H1 (cell line): Measurements from ENCODE around the gene DCTD. TPM values are rescaled to one million over a fixed set of nuclear protein-coding genes. Genes with fewer than 3 reads are reported as not detected.

ENCODE experiments used
- CTCF ChIA-PET: fragments of 300-600 bp; sonication (Branson Sonifier 250); formaldehyde crosslinking; loops from one replicate; lab custom pipeline; 2021; ENCODE audit not compliant: partially characterized antibody; lab: Charles Lee
- POLR2A ChIA-PET: fragments of 300-600 bp; sonication (Branson Sonifier 250); formaldehyde crosslinking; loops from one replicate; lab custom pipeline; 2021; ENCODE audit warnings: inconsistent platforms; ENCODE audit not compliant: partially characterized antibody; lab: Charles Lee
- DNase-seq, 2 experiments: peaks; one replicate each; pipeline versions ENCODE4 v3.0.0 to v3.0.0-alpha.2; 2010 to 2022; ENCODE audit warnings: low spot score in 2 of 2, low read depth in 1 of 2, mixed read lengths in 1 of 2
- FAIRE-seq: peaks from 2 replicates; lab custom pipeline; 2011; peaks lifted over from hg19 to GRCh38; lab: Jason Lieb, UNC
- H2AFZ ChIP-seq: 2 replicates; pipeline ENCODE4 v1.8.1; 2012; ENCODE audit warnings: low read length, inconsistent platforms
- H2AK5ac ChIP-seq: 2 replicates; pipeline ENCODE4 v1.6.1; 2013; ENCODE audit warnings: low read depth, low read length
- H2BK120ac ChIP-seq: replicated peaks from 2 replicates; pipeline ENCODE3; 2013; ENCODE audit warnings: low read depth, low read length, inconsistent platforms
- H2BK12ac ChIP-seq: 2 replicates; pipeline ENCODE4 v1.6.1; 2013; ENCODE audit warnings: low read depth, low read length
- H2BK15ac ChIP-seq: 2 replicates; pipeline ENCODE4 v1.6.1; 2013; ENCODE audit warnings: low read length
- H2BK20ac ChIP-seq: 2 replicates; pipeline ENCODE4 v1.6.1; 2013; ENCODE audit warnings: low read length
- H2BK5ac ChIP-seq: 2 replicates; pipeline ENCODE4 v1.6.1; 2013; ENCODE audit warnings: low read depth, low read length
- H3K14ac ChIP-seq: 2 replicates; pipeline ENCODE4 v1.6.1; 2013; ENCODE audit warnings: inconsistent platforms; ENCODE audit not compliant: insufficient read length
- H3K18ac ChIP-seq: 2 replicates; pipeline ENCODE4 v1.6.1; 2013; ENCODE audit warnings: low read length; ENCODE audit errors: extremely low read depth
- H3K23ac ChIP-seq: 2 replicates; pipeline ENCODE4 v1.6.1; 2013; ENCODE audit warnings: inconsistent platforms; ENCODE audit not compliant: insufficient read length
- H3K23me2 ChIP-seq: 2 replicates; pipeline ENCODE4 v1.6.1; 2013; ENCODE audit warnings: low read depth, low read length
- H3K27ac ChIP-seq: 2 replicates; pipeline ENCODE4 v1.6.1; 2011; ENCODE audit warnings: low read depth, low read length, inconsistent platforms
- H3K27me3 ChIP-seq, 4 experiments: replicated peaks in 1 of 4; 1 replicate in 1 of 4; 2 replicates in 3 of 4; pipeline versions ENCODE4 v1.6.1 to v1.8.1; 2011 to 2013; ENCODE audit warnings: low read length in 3 of 4, mild to moderate bottlenecking in 3 of 4, inconsistent platforms in 2 of 4, mixed read lengths in 2 of 4, moderate library complexity in 1 of 4; ENCODE audit not compliant: control insufficient read depth in 3 of 4, insufficient read depth in 3 of 4; ENCODE audit errors: extremely low read depth in 1 of 4
- H3K36me3 ChIP-seq, 4 experiments: 2 replicates each; pipeline versions ENCODE4 v1.6.1 to v1.8.1; 2011 to 2013; ENCODE audit warnings: mild to moderate bottlenecking in 4 of 4, low read length in 3 of 4, moderate library complexity in 2 of 4, control low read depth in 1 of 4, inconsistent platforms in 1 of 4; ENCODE audit not compliant: insufficient read depth in 4 of 4, control insufficient read depth in 2 of 4
- H3K4ac ChIP-seq: replicated peaks from 2 replicates; pipeline ENCODE3; 2013; ENCODE audit warnings: low read length, low read depth, mixed read lengths, inconsistent platforms; ENCODE audit not compliant: insufficient read length
- H3K4me1 ChIP-seq, 4 experiments: replicated peaks in 1 of 4; 1 replicate in 1 of 4; 2 replicates in 3 of 4; pipeline versions ENCODE4 v1.6.1 to v1.8.1; 2011 to 2013; ENCODE audit warnings: low read length in 3 of 4, inconsistent platforms in 2 of 4, mixed read lengths in 1 of 4; ENCODE audit not compliant: insufficient read depth in 4 of 4, control insufficient read depth in 3 of 4
- H3K4me2 ChIP-seq, 2 experiments: 2 replicates each; pipeline versions ENCODE4 v1.6.1 to v1.8.1; 2011 to 2013; ENCODE audit warnings: low read depth in 2 of 2, low read length in 2 of 2, control low read depth in 1 of 2, inconsistent platforms in 1 of 2, mild to moderate bottlenecking in 1 of 2; ENCODE audit not compliant: insufficient read depth in 1 of 2
- H3K4me3 ChIP-seq, 4 experiments: fragments of 200-600, 300-600 bp in 1 of 4; sonication (generic), shearing (Covaris generic), sonication (Bioruptor Twin) in 1 of 4; 2 replicates each; pipeline versions ENCODE4 v1.5.1 to v1.8.1; 2011 to 2016; ENCODE audit warnings: low read length in 4 of 4, low read depth in 3 of 4, control low read depth in 2 of 4, inconsistent platforms in 2 of 4, mild to moderate bottlenecking in 2 of 4, mixed read lengths in 1 of 4, moderate library complexity in 1 of 4; ENCODE audit not compliant: insufficient read depth in 2 of 4; ENCODE audit errors: extremely low read depth in 1 of 4
- H3K56ac ChIP-seq: replicated peaks from 2 replicates; pipeline ENCODE3; 2013; ENCODE audit warnings: low read depth, mild to moderate bottlenecking, mixed read lengths, low read length, inconsistent platforms; ENCODE audit not compliant: insufficient read length
- H3K79me1 ChIP-seq: 2 replicates; pipeline ENCODE4 v1.6.1; 2013; ENCODE audit warnings: low read depth, low read length, control low read depth
- H3K79me2 ChIP-seq, 2 experiments: 2 replicates each; pipeline versions ENCODE4 v1.6.1 to v1.8.1; 2012 to 2013; ENCODE audit warnings: low read length in 2 of 2, mild to moderate bottlenecking in 2 of 2, inconsistent platforms in 1 of 2; ENCODE audit not compliant: insufficient read depth in 2 of 2, control insufficient read depth in 1 of 2
- H3K9ac ChIP-seq, 4 experiments: replicated peaks in 1 of 4; 1 replicate in 1 of 4; 2 replicates in 3 of 4; pipeline versions ENCODE4 v1.6.1 to v1.8.1; 2011 to 2013; ENCODE audit warnings: low read depth in 3 of 4, low read length in 3 of 4, control low read depth in 2 of 4, mild to moderate bottlenecking in 2 of 4, moderate library complexity in 2 of 4, inconsistent platforms in 1 of 4; ENCODE audit errors: extremely low read depth in 1 of 4
- H3K9me3 ChIP-seq, 2 experiments: 2 replicates each; pipeline versions ENCODE4 v1.6.1 to v1.8.1; 2012 to 2013; ENCODE audit warnings: mild to moderate bottlenecking in 2 of 2, moderate library complexity in 2 of 2, control low read depth in 1 of 2, inconsistent platforms in 1 of 2, low read depth in 1 of 2, low read length in 1 of 2, mixed read lengths in 1 of 2; ENCODE audit not compliant: insufficient read depth in 2 of 2
- H4K20me1 ChIP-seq, 2 experiments: replicated peaks in 1 of 2; 2 replicates each; pipeline versions ENCODE3 to v1.8.1; 2011 to 2013; ENCODE audit warnings: inconsistent platforms in 2 of 2, low read length in 2 of 2, mild to moderate bottlenecking in 1 of 2; ENCODE audit not compliant: insufficient read depth in 2 of 2, control insufficient read depth in 1 of 2
- H4K5ac ChIP-seq: 2 replicates; pipeline ENCODE4 v1.6.1; 2013; ENCODE audit warnings: low read length, low read depth, mixed read lengths, inconsistent platforms; ENCODE audit not compliant: insufficient read length
- H4K8ac ChIP-seq: 2 replicates; pipeline ENCODE4 v1.8.0; 2013; ENCODE audit warnings: mild to moderate bottlenecking, moderate library complexity, low read length, inconsistent platforms; ENCODE audit not compliant: insufficient read depth; ENCODE audit errors: extremely low read depth
- H4K91ac ChIP-seq: replicated peaks from 2 replicates; pipeline ENCODE3; 2013; ENCODE audit warnings: low read length, mixed read lengths, inconsistent platforms; ENCODE audit not compliant: insufficient read length
- YY1 ChIP-seq: IDR thresholded peaks from 2 replicates; pipeline ENCODE4 v1.6.1; 2011; ENCODE audit warnings: low read depth, mild to moderate bottlenecking, low read length
- WGBS, 2 experiments: shearing (Covaris generic) in 1 of 2; methylation state at CpG; one replicate each; pipeline versions ENCODE4 v1.1.6 to v1.1.7; 2013 to 2015; ENCODE audit warnings: low lambda C conversion rate in 2 of 2, mixed read lengths in 2 of 2, inconsistent platforms in 1 of 2, low coverage in 1 of 2, missing lambda C conversion rate in 1 of 2; ENCODE audit not compliant: insufficient replicate concordance in 2 of 2, insufficient coverage in 1 of 2, insufficient read length in 1 of 2; ENCODE audit errors: extremely low coverage in 1 of 2, missing lambda C conversion rate in 1 of 2; 5-methylcytosine and 5-hydroxymethylcytosine counted together
- polyA plus RNA-seq, 7 experiments: library from polyadenylated mRNA; depleted of rRNA in 3 of 7; stranded (reverse) in 5 of 7; unstranded in 2 of 7; fragments of >200 nt in 5 of 7; fragments of 200-250 nt in 2 of 7; gene quantifications; 1 replicate in 5 of 7; 2 replicates in 1 of 7; 4 replicates in 1 of 7; pipeline versions ENCODE4 v1.2.1 to v1.2.3, GENCODE V29; 2011 to 2013; ENCODE audit warnings: missing spikeins in 2 of 7, mixed read lengths in 2 of 7
- total RNA-seq: library from RNA; stranded (reverse); fragmentation: NEBNext Ultra II Directional; extraction: Animal tissue kit (Norgen Biotek cat#: 25700); gene quantifications from 2 replicates; pipeline ENCODE4 v1.2.1, GENCODE V29; 2021

Gene DCTD
- total and polyA plus RNA-seq, 2 of the 8 experiments (the other 6 are each of a cell fraction or from before 2014, with no cell fraction given) = 60.2 to 69.5 TPM

DNA sequence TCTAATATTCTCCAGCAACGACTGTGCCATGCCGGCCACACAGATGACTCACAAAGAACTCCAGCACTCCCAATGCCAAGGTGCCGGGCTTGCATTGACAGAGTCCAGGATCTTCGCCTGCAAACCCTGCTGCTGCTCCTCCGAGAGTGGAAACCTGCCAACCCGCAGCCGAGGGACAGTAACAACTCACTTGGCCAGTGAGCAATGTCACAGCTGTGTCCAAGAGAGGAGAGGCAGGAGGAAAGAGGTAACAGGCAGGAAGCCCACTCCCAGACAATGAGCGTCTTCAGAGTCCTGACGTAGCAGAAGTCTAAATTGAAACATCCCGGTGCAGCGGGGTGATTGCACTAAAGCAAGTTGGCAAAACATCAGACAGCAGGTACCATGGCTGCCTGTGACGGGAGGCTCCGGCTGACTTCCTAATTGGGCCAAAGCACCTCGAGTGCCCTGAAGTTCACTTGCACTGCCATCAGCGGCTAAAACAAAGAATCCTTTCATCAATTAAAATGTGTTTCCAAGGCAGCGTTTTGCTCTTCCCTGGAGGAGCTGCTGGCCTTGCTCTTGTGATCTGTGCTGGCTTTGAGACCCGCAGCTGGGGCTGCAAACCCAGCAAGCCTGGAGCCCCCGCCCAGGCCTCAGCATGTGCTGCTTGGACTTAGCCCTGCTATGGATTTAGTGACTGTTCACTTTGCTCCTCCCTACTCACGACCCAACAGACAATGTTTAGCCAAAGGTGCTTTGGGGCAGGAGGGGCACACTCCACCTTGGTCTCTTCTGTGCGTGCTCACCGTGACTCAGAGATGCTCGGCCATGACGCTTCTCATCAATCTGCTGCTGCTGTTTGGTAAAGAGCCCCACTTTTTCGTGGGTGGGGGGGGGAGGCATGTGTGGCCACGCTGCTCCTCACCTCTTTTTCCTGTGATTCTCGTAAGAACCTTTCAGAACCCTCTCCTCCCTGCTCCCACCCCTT is 36.5 kb downstream of the DCTD start:
- CTCF ChIA-PET = interaction anchor here (0.8 to 1.8 kb wide), 6 partner anchors 7 to 382 kb away, joined by 3 to 4 read pairs (median 4); no protein-coding TSS in a partner anchor
- H3K79me1 ChIP-seq = no peaks in the 10 kb centered on the region
- 92% methylated on average over 24 of the region's 26 CpGs; no CpG with 5 or more reads in 1 of the 2 experiments for WGBS, 2 experiments

More for the DNA sequence above, 36.5 kb downstream of the DCTD start:
- no peak overlapping the region for H3K4me3 ChIP-seq
- H2BK15ac ChIP-seq = no peak overlapping the region
- H3K27ac ChIP-seq = no peak overlapping the region
- H4K8ac ChIP-seq = no peak overlapping the region
- no peak for TF ChIP-seq YY1
- POLR2A ChIA-PET = no interaction called here
- no peak overlapping the region for H3K18ac ChIP-seq
- no peak overlapping the region for H2BK20ac ChIP-seq
- peaks cover 0 to 2% (median 0%) of the 10 kb centered on the region in 4 experiments; a peak in 1 of 7 replicates for H3K4me1 ChIP-seq
- no peak overlapping the region for H3K56ac ChIP-seq
- H3K23ac ChIP-seq = no peak overlapping the region
- H3K4ac ChIP-seq = no peak overlapping the region
- H4K91ac ChIP-seq = no peak overlapping the region
- H4K5ac ChIP-seq = no peak overlapping the region
- H3K36me3 ChIP-seq = peaks cover 0 to 21% (median 7%) of the 10 kb centered on the region in 4 experiments; a peak in 5 of 8 replicates
- H3K9me3 ChIP-seq = peaks cover 6% of the 10 kb centered on the region in 2 experiments; a peak in 1 of 4 replicates
- H2BK5ac ChIP-seq = no peak overlapping the region
- H3K9ac ChIP-seq = no peak overlapping the region
- H2AFZ ChIP-seq = no peak overlapping the region
- H3K79me2 ChIP-seq = no peaks in the 10 kb centered on the region
- no peaks in the 10 kb centered on the region; a peak in 1 of 7 replicates for H3K27me3 ChIP-seq
- H3K23me2 ChIP-seq = no peaks in the 10 kb centered on the region
- H2BK12ac ChIP-seq = no peak overlapping the region
- no peak for DNase-seq
- H3K4me2 ChIP-seq = no peak overlapping the region
- H2BK120ac ChIP-seq = no peak overlapping the region
- no peak overlapping the region for H3K14ac ChIP-seq
- H2AK5ac ChIP-seq = no peak overlapping the region
- H4K20me1 ChIP-seq = no peaks in the 10 kb centered on the region
- FAIRE-seq = no peak
